Measurements from ENCODE around the gene ACER2.

The ACER2 gene

GRCh38 chr9:19378164-19378563, 30.6 kb upstream of the ACER2 start:
- no peak for ATAC-seq
- TF ChIP-seq ZFP3 (CRISPR knock-in tag; IDR thresholded peaks at IDR 0.05) (no peak), SNAI2 (CRISPR knock-in tag; IDR thresholded peaks at IDR 0.05) (no peak), OSR1 (CRISPR knock-in tag; IDR thresholded peaks at IDR 0.05) (no peak), GLIS3 (CRISPR knock-in tag; IDR thresholded peaks at IDR 0.05) (no peak), ESRRG (CRISPR knock-in tag; IDR thresholded peaks at IDR 0.05) (no peak), RARB (CRISPR knock-in tag; IDR thresholded peaks at IDR 0.05) (no peak), ISL1 (CRISPR knock-in tag; IDR thresholded peaks at IDR 0.05) (no peak), TSHZ2 (CRISPR knock-in tag; IDR thresholded peaks at IDR 0.05) (no peak), CREB5 (CRISPR knock-in tag; IDR thresholded peaks at IDR 0.05; ENCODE audit: low read depth) (no peak), ZNF8 (CRISPR knock-in tag; IDR thresholded peaks at IDR 0.05) (no peak), ZFP30 (CRISPR knock-in tag; IDR thresholded peaks at IDR 0.05) (no peak), POU6F1 (CRISPR knock-in tag; IDR thresholded peaks at IDR 0.05; ENCODE audit: borderline replicate concordance, low read depth) (no peak), PPARA (CRISPR knock-in tag; IDR thresholded peaks at IDR 0.05; ENCODE audit: borderline replicate concordance) (no peak), ZC3H10 (CRISPR knock-in tag; IDR thresholded peaks at IDR 0.05) (no peak), ARNTL (CRISPR knock-in tag; IDR thresholded peaks at IDR 0.05; ENCODE audit: borderline replicate concordance, low read depth) (no peak), TOX (CRISPR knock-in tag; IDR thresholded peaks at IDR 0.05; ENCODE audit: borderline replicate concordance) (no peak)

GRCh38 chr9:19378647-19379046, 30.2 kb upstream of the ACER2 start:
- no peak for ATAC-seq

More at GRCh38 chr9:19378647-19379046, 30.2 kb upstream of the ACER2 start:
- TF ChIP-seq OSR1 (CRISPR knock-in tag; IDR thresholded peaks at IDR 0.05) (no peak), CREB5 (CRISPR knock-in tag; IDR thresholded peaks at IDR 0.05; ENCODE audit: low read depth) (no peak), TSHZ2 (CRISPR knock-in tag; IDR thresholded peaks at IDR 0.05) (no peak), TCF4 (CRISPR knock-in tag; IDR thresholded peaks at IDR 0.05; ENCODE audit: borderline replicate concordance) (no peak), TOX (CRISPR knock-in tag; IDR thresholded peaks at IDR 0.05; ENCODE audit: borderline replicate concordance) (no peak), ARNTL (CRISPR knock-in tag; IDR thresholded peaks at IDR 0.05; ENCODE audit: borderline replicate concordance, low read depth) (no peak), BACH2 (CRISPR knock-in tag; IDR thresholded peaks at IDR 0.05; ENCODE audit: borderline replicate concordance) (no peak), GLIS3 (CRISPR knock-in tag; IDR thresholded peaks at IDR 0.05) (no peak), SNAI2 (CRISPR knock-in tag; IDR thresholded peaks at IDR 0.05) (no peak), CSRNP3 (CRISPR knock-in tag; IDR thresholded peaks at IDR 0.05) (no peak), ZNF70 (CRISPR knock-in tag; IDR thresholded peaks at IDR 0.05) (no peak), ZFP3 (CRISPR knock-in tag; IDR thresholded peaks at IDR 0.05) (no peak), ZFP30 (CRISPR knock-in tag; IDR thresholded peaks at IDR 0.05) (no peak), POU6F1 (CRISPR knock-in tag; IDR thresholded peaks at IDR 0.05; ENCODE audit: borderline replicate concordance, low read depth) (no peak), ESRRG (CRISPR knock-in tag; IDR thresholded peaks at IDR 0.05) (no peak)

All from SK-N-SH treated with all-trans-retinoic acid at 6 μM for 48 hours (cell line).